CD4-positive, alpha-beta T cell (primary cell): ENCODE data around the gene XPNPEP2. TPM values are rescaled to one million over a fixed set of nuclear protein-coding genes. Genes with fewer than 3 reads are reported as not detected.

Experiments
- ATAC-seq: fragments of 200-7000 bp; cut with Tn5 transposase; one replicate; pipeline ENCODE4 v1.10.0; 2022; ENCODE audit warnings: mild to moderate bottlenecking; ENCODE audit not compliant: poor library complexity
- CTCF ChIA-PET: fragments of 350-600 bp; sonication (Branson Sonifier 250); formaldehyde crosslinking; loops from one replicate; lab custom pipeline; 2021; ENCODE audit warnings: antibody characterized with exemption, inconsistent platforms; lab: Charles Lee
- POLR2A ChIA-PET: fragments of 350-600 bp; sonication (Branson Sonifier 250); formaldehyde crosslinking; loops from one replicate; lab custom pipeline; 2021; ENCODE audit warnings: antibody characterized with exemption, inconsistent platforms; lab: Charles Lee
- DNase-seq, 14 experiments: peaks; one replicate each; pipeline ENCODE4 v3.0.0-alpha.2; 2013 to 2020; ENCODE audit warnings: mixed read lengths in 2 of 14
- H3K27ac ChIP-seq, 2 donors: one replicate each; pipeline versions ENCODE4 v1.5.1 to v1.7.0; 2013; ENCODE audit warnings: low read length in 2 of 2, low read depth in 1 of 2, mild to moderate bottlenecking in 1 of 2
- H3K27me3 ChIP-seq, 2 experiments: 1 replicate in 1 of 2; 2 replicates in 1 of 2; pipeline versions ENCODE4 v1.6.1 to v1.7.0; 2013; ENCODE audit warnings: low read length in 2 of 2, control low read depth in 1 of 2, mild to moderate bottlenecking in 1 of 2, moderate library complexity in 1 of 2; ENCODE audit not compliant: insufficient read depth in 2 of 2, control insufficient read depth in 1 of 2
- H3K36me3 ChIP-seq: one replicate; pipeline ENCODE4 v1.6.1; 2013; ENCODE audit warnings: low read length, control low read depth; ENCODE audit not compliant: insufficient read depth
- H3K4me1 ChIP-seq: one replicate; pipeline ENCODE4 v1.6.1; 2013; ENCODE audit warnings: low read length, control low read depth; ENCODE audit not compliant: insufficient read depth
- H3K4me3 ChIP-seq: one replicate; pipeline ENCODE4 v1.5.1; 2013; ENCODE audit warnings: mild to moderate bottlenecking, low read length, moderate library complexity
- H3K9me3 ChIP-seq, 2 experiments: 1 replicate in 1 of 2; 2 replicates in 1 of 2; pipeline versions ENCODE4 v1.6.1 to v1.7.0; 2013; ENCODE audit warnings: low read length in 2 of 2, mild to moderate bottlenecking in 2 of 2, control low read depth in 1 of 2, moderate library complexity in 1 of 2; ENCODE audit not compliant: control insufficient read depth in 1 of 2, insufficient read depth in 1 of 2
- H3K27ac Mint-ChIP-seq: one replicate; pipeline ENCODE4 v1.8.0; 2020; ENCODE audit warnings: mixed read lengths
- H3K27me3 Mint-ChIP-seq: one replicate; pipeline ENCODE4 v1.8.0; 2021; ENCODE audit warnings: mixed read lengths
- H3K36me3 Mint-ChIP-seq: one replicate; pipeline ENCODE4 v1.8.0; 2021; ENCODE audit warnings: low read depth, mixed read lengths
- H3K4me1 Mint-ChIP-seq: one replicate; pipeline ENCODE4 v1.8.0; 2021; ENCODE audit warnings: low read depth, mixed read lengths
- H3K4me3 Mint-ChIP-seq: one replicate; pipeline ENCODE4 v1.8.0; 2020; ENCODE audit warnings: mild to moderate bottlenecking, mixed read lengths
- H3K9me3 Mint-ChIP-seq: one replicate; pipeline ENCODE4 v1.8.0; 2020; ENCODE audit warnings: mixed read lengths
- CTCF ChIP-seq: fragments of 200-600 bp; IDR thresholded peaks from one replicate; pipeline ENCODE4 v1.8.0; 2022; ENCODE audit warnings: antibody characterized with exemption, mild to moderate bottlenecking
- intact Hi-C, 2 experiments: fragments of 100-400 bp; cut with DNase I in 1 of 2; cut with micrococcal nuclease in 1 of 2; formaldehyde crosslinking; loops; one replicate each; pipeline versions ENCODE4 v1.15.1 to v1.9.0; 2023 to 2025; cut with DNase I, micrococcal nuclease
- polyA plus RNA-seq, 2 donors: library from polyadenylated mRNA; unstranded; fragments of 120-200 nt; gene quantifications; one replicate each; pipeline ENCODE4 v1.2.1, GENCODE V29; 2013
- total RNA-seq, 174 experiments: library from RNA in 2 of 174; stranded (reverse) in 2 of 174; gene quantifications; one replicate each; pipeline ENCODE4 v1.2.3 and lab custom pipeline; 2021 to 2026

The XPNPEP2 gene
- total RNA-seq, result under 1 TPM; 0.16 to 0.17 TPM
- polyA plus RNA-seq (2013, experiment 1 of 2), result 0.73 TPM
- polyA plus RNA-seq (2013, experiment 2 of 2), result 0.75 TPM
- total RNA-seq (lab: John Stamatoyannopoulos, UW), result 0 to 1.3 (median 0.28) reads per million in 172 experiments

GRCh38 chrX:129738466-129739308 lies at the start of gene XPNPEP2:
Gene XPNPEP2, plus strand, starts transcription at chrX:129738979. Its CDS starts 235 bp downstream, at chrX:129739214.
- no peak within 1 kb of the TSS for H3K27ac ChIP-seq
- DNase-seq (no peak), ATAC-seq (no peak)
- no peak within 1 kb of the TSS for H3K4me3 ChIP-seq
- Mint-ChIP-seq H3K27me3 (no peaks in the 10 kb centered on the region), H3K4me3 (no peak within 1 kb of the TSS), H3K27ac (no peak within 1 kb of the TSS), H3K4me1 (peaks cover 45% of the 10 kb centered on the region), H3K36me3 (no peaks in the 10 kb centered on the region), H3K9me3 (no peaks in the 10 kb centered on the region)
- no peaks in the 10 kb centered on the region for H3K36me3 ChIP-seq
- H3K9me3 ChIP-seq, result no peaks in the 10 kb centered on the region
- H3K27me3 ChIP-seq, result no peaks in the 10 kb centered on the region
- ChIA-PET CTCF (no interaction called here), POLR2A (interaction anchor here (1.5 kb wide), 1 partner anchor 41 kb away, joined by 3 read pairs; the partner anchor contains the start of gene SASH3)
- intact Hi-C loops, result loop anchor here in 1 of 2 experiments (10.0 kb wide), 1 partner anchor 46 kb away; no protein-coding TSS in a partner anchor
- H3K4me1 ChIP-seq, result peaks cover 52% of the 10 kb centered on the region
- no peak for TF ChIP-seq CTCF

DNA sequence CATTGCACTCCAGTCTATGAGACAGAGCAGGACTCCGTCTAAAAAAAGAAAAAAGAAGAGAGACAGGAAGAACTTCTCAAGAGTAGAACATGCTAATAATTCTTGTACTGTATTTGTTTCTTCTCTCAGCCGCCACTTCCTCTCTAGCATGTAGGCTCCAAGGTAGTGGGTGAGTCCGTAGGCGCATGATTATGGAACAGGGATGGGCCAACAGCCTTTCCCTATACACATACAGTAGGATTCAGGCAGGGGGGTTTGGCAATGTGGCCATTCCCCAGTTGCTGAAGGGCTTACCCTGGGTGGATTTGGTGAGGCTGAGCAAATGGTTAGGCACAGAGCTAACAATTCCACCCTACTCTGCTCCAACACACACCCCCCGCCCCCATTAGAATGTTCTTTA lies 49.0 kb upstream of the XPNPEP2 start:
- Mint-ChIP-seq H3K36me3 (no peaks in the 10 kb centered on the region), H3K27me3 (no peaks in the 10 kb centered on the region), H3K9me3 (no peaks in the 10 kb centered on the region), H3K4me3 (no peak overlapping the region), H3K4me1 (no peaks in the 10 kb centered on the region), H3K27ac (no peak overlapping the region)
- no peak for TF ChIP-seq CTCF
- Histone ChIP-seq H3K9me3 (no peaks in the 10 kb centered on the region), H3K4me1 (no peaks in the 10 kb centered on the region), H3K27ac (no peak overlapping the region), H3K27me3 (no peaks in the 10 kb centered on the region), H3K36me3 (no peaks in the 10 kb centered on the region), H3K4me3 (no peak overlapping the region)
- DNase-seq (no peak), ATAC-seq (no peak)
- intact Hi-C loops, result no loop called here
- ChIA-PET CTCF (no interaction called here), POLR2A (no interaction called here)

DNA sequence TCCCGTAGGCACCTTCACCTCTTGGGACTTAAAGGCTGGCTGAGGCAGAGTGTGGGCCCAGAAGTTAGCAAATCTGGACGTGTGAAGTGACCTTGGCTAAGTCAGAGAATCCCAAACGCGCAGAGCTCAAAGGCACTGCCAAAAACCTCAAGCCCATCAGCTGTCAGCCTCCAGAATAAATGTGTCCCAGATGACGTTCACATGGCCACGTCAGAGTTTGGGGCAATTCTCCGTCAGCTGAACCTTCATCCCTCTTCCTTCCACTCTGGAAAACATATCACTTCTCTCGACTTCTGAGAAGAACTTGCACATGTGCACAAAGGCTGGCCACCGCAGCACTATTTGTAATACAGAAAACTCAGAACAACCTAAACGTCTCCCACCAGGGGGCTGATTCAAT lies 48.3 kb upstream of the XPNPEP2 start:
- Mint-ChIP-seq H3K36me3 (no peaks in the 10 kb centered on the region), H3K4me3 (no peak overlapping the region), H3K27me3 (no peaks in the 10 kb centered on the region), H3K9me3 (no peaks in the 10 kb centered on the region), H3K4me1 (no peaks in the 10 kb centered on the region), H3K27ac (no peak overlapping the region)
- DNase-seq, result no peak
- no peak for TF ChIP-seq CTCF
- Histone ChIP-seq H3K9me3 (no peaks in the 10 kb centered on the region), H3K36me3 (no peaks in the 10 kb centered on the region), H3K27ac (no peak overlapping the region), H3K4me1 (no peaks in the 10 kb centered on the region), H3K4me3 (no peak overlapping the region), H3K27me3 (no peaks in the 10 kb centered on the region)
- ChIA-PET POLR2A (no interaction called here), CTCF (no interaction called here)
- intact Hi-C loops, result no loop called here
- ATAC-seq, result no peak
